ENCODE data around the gene NOL8.

Gene NOL8

GRCh38 chr9:92297611-92298010 is 27.5 kb downstream of the NOL8 start:
- Histone ChIP-seq H3K4me3 (ENCODE audit: low read depth, low read length) (no peak overlapping the region), H3K36me3 (peaks cover 54% of the 10 kb centered on the region), H3K9me3 (ENCODE audit: severe bottlenecking) (no peaks in the 10 kb centered on the region), H3K27me3 (ENCODE audit: insufficient read depth, low read depth, severe bottlenecking) (no peaks in the 10 kb centered on the region), H3K27ac (no peak overlapping the region)
- DNase-seq, result no peak
- TF ChIP-seq CTCF (IDR thresholded peaks at IDR 0.05; ENCODE audit: low read depth, low read length), result no peak

GRCh38 chr9:92295827-92296258 is 29.3 kb downstream of the NOL8 start:
- no peak overlapping the region for H3K4me3 ChIP-seq (ENCODE audit: low read depth, low read length)
- DNase-seq, result peak; percentile 45
- no peaks in the 10 kb centered on the region for H3K9me3 ChIP-seq (ENCODE audit: severe bottlenecking)
- peak overlapping the region; percentile 92; the same call in 1 of the 2 replicates for H3K27ac ChIP-seq
- H3K27me3 ChIP-seq (ENCODE audit: insufficient read depth, low read depth, severe bottlenecking), result no peaks in the 10 kb centered on the region
- H3K36me3 ChIP-seq, result peaks cover 50% of the 10 kb centered on the region
- TF ChIP-seq CTCF (IDR thresholded peaks at IDR 0.05; ENCODE audit: low read depth, low read length), result no peak

GRCh38 chr9:92295240-92295790 is 29.8 kb downstream of the NOL8 start:
- Histone ChIP-seq H3K4me3 (ENCODE audit: low read depth, low read length) (no peak overlapping the region), H3K9me3 (ENCODE audit: severe bottlenecking) (no peaks in the 10 kb centered on the region), H3K36me3 (peaks cover 50% of the 10 kb centered on the region), H3K27ac (peak overlapping the region; percentile 92), H3K27me3 (ENCODE audit: insufficient read depth, low read depth, severe bottlenecking) (no peaks in the 10 kb centered on the region)
- TF ChIP-seq CTCF (IDR thresholded peaks at IDR 0.05; ENCODE audit: low read depth, low read length), result no peak
- DNase-seq, result no peak

- Histone ChIP-seq H3K27me3 (ENCODE audit: insufficient read depth, low read depth, severe bottlenecking) (no peaks in the 10 kb centered on the region), H3K27ac (peak overlapping the region; percentile 92), H3K36me3 (peaks cover 51% of the 10 kb centered on the region), H3K9me3 (ENCODE audit: severe bottlenecking) (no peaks in the 10 kb centered on the region), H3K4me3 (ENCODE audit: low read depth, low read length) (peak overlapping the region; percentile 89)
- peak; percentile 58 for DNase-seq
- no peak for TF ChIP-seq CTCF (IDR thresholded peaks at IDR 0.05; ENCODE audit: low read depth, low read length)
These were observed 30.9 kb downstream of the NOL8 start for GRCh38 chr9:92294297-92294676.

GRCh38 chr9:92293452-92294296 is 31.5 kb downstream of the NOL8 start, which contains the start of gene IARS1:
Gene IARS1, minus strand, starts transcription at chr9:92293697. Its CDS starts 4,278 bp downstream, at chr9:92289419.
- Histone ChIP-seq H3K27me3 (ENCODE audit: insufficient read depth, low read depth, severe bottlenecking) (no peaks in the 10 kb centered on the region), H3K9me3 (ENCODE audit: severe bottlenecking) (no peaks in the 10 kb centered on the region), H3K36me3 (peaks cover 47% of the 10 kb centered on the region), H3K4me3 (ENCODE audit: low read depth, low read length) (peak within 1 kb of the TSS; percentile 89), H3K27ac (peak within 1 kb of the TSS; percentile 92)
- peak; percentile 58 for TF ChIP-seq CTCF (IDR thresholded peaks at IDR 0.05; ENCODE audit: low read depth, low read length)
- DNase-seq, result peak; percentile 98

All from WERI-Rb-1 (cell line).